Right ventricle myocardium superior (tissue), 1 donor: ENCODE data around the gene CYP4F12. TPM values are rescaled to one million over a fixed set of nuclear protein-coding genes. Genes with fewer than 3 reads are reported as not detected.

Experiments
- ATAC-seq: fragments of 200-7000 bp; cut with Tn5 transposase; one replicate; pipeline ENCODE4 v1.9.1; 2020; ENCODE audit warnings: mild to moderate bottlenecking; ENCODE audit not compliant: poor library complexity
- DNase-seq: peaks from one replicate; pipeline ENCODE4 v3.0.0-alpha.2; 2020
- intact Hi-C: fragments of 100-400 bp; cut with DNase I; formaldehyde crosslinking; loops from one replicate; pipeline ENCODE4 v1.11.2; 2022
- long read RNA-seq: library from polyadenylated mRNA; unstranded; transcript quantifications from one replicate; pipeline ENCODE4 v2.0.0, GENCODE V29; 2021
- total RNA-seq: library from RNA; stranded (reverse); fragmentation: NEBNext Ultra II Directional; extraction: Animal tissue kit (Norgen Biotek cat#: 25700); gene quantifications from one replicate; pipeline ENCODE4 v1.2.1, GENCODE V29; 2021
- donor health status: DM: no; HTN: yes; CAD: no; lungs with severe emphysema.

Gene CYP4F12
- 5.2 TPM for total RNA-seq
- long read RNA-seq, partial matches to known transcripts = 0 of 9 reads
- long read RNA-seq, other reads (novel, unspliced or antisense) = 7 of 9 reads

DNA sequence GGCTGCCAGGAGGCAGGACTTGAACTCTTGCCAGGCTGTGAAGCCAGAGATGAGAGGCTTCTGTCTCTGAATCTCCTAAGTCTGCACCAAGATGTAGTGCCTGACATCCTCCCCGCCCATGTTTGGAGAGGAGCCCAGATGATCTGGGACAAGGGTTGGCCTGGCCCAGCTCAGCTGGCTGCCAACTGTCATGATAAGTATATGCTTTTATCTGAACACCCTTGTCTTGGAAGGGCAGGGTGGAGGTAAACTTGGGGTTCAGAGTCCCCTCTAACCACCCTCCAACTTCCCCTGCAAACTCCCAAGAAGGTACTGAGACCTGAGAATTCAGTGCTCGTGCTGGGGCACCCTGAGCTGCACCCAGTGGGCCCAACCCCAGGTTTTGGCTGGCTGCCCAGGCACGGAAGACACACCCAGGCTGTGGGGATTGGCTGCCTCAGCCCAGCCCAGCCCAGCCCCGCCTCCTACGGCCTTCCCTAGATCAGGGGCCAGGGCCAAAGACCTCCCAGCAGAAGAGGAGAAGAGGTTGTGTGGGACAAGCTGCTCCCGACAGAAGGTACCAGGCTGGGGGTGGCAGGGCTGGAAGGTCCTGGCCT lies at the start of gene CYP4F12:
Gene CYP4F12, plus strand, starts transcription at position 508 of the 596 bp plus-strand sequence. CDS start 443 bp downstream, outside the sequence.
- ATAC-seq = peak; percentile 99

GRCh38 chr19:15623711-15624318 lies 49.1 kb upstream of the CYP4F12 start:
- no peak for ATAC-seq
- intact Hi-C loops = no loop called here

More for the DNA sequence above, at the start of gene CYP4F12:
- intact Hi-C loops = no loop called here
- peak; percentile 92 for DNase-seq

GRCh38 chr19:15628236-15629002 lies 44.5 kb upstream of the CYP4F12 start:
- ATAC-seq (no peak), DNase-seq (no peak)
- intact Hi-C loops = loop anchor here (5.0 kb wide), 1 partner anchor 554 kb away; no protein-coding TSS in a partner anchor

More at GRCh38 chr19:15623711-15624318, 49.1 kb upstream of the CYP4F12 start:
- DNase-seq = no peak

GRCh38 chr19:15629003-15629880 lies 43.6 kb upstream of the CYP4F12 start:
- DNase-seq (peak; percentile 89), ATAC-seq (peak; percentile 92)
- intact Hi-C loops = loop anchor here (5.0 kb wide), 1 partner anchor 553 kb away; no protein-coding TSS in a partner anchor

DNA sequence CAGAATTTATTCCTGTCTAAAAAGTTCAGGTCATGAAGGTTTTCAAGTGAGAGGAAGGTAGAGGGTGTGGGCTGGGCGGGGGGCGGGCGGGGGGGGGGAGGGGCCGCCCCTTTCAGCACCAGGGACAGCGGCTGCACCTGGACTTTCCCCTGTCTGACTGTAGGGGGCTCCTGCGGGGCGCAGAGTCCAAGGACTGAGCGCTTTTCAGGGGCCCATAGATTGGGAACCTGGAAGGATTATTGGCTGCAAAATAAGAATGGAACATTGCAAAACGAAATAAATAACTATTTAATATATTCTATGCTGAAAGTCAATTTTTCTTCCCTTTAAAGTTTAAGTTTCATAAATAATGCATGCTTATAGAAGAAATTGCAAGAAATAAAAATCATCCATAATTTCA lies 41.1 kb upstream of the CYP4F12 start:
- intact Hi-C loops = loop anchor here (5.0 to 10.0 kb wide), 2 partner anchors 180 to 233 kb away; no protein-coding TSS in a partner anchor
- DNase-seq = no peak
- no peak for ATAC-seq

- intact Hi-C loops = loop anchor here (5.0 to 10.0 kb wide), 2 partner anchors 179 to 232 kb away; no protein-coding TSS in a partner anchor
- peak; percentile 41 for ATAC-seq
Observed at GRCh38 chr19:15633082-15633835, 39.6 kb upstream of the CYP4F12 start.

DNA sequence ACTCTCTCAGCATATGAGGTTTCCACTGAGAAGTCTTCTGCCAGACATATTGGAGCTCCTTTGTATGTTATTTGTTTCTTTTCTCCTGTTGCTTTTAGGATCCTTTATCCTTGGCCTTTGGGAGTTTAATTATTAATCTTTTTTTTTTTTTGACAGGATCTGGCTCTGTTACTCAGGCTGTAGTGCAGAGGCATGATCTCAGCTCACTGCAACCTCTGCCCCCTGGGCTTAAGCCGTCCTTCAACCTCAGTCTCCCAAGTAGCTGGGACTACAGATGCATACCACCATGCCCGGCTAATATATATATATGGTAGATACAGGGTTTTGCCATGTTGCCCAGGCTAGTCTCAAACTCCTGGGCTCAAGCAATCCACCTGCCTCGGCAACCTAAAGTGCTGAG lies 38.8 kb upstream of the CYP4F12 start:
- intact Hi-C loops = loop anchor here (5.0 to 10.0 kb wide), 2 partner anchors 178 to 231 kb away; no protein-coding TSS in a partner anchor
- DNase-seq = no peak
- ATAC-seq = no peak

More at GRCh38 chr19:15633082-15633835, 39.6 kb upstream of the CYP4F12 start:
- DNase-seq = no peak

DNA sequence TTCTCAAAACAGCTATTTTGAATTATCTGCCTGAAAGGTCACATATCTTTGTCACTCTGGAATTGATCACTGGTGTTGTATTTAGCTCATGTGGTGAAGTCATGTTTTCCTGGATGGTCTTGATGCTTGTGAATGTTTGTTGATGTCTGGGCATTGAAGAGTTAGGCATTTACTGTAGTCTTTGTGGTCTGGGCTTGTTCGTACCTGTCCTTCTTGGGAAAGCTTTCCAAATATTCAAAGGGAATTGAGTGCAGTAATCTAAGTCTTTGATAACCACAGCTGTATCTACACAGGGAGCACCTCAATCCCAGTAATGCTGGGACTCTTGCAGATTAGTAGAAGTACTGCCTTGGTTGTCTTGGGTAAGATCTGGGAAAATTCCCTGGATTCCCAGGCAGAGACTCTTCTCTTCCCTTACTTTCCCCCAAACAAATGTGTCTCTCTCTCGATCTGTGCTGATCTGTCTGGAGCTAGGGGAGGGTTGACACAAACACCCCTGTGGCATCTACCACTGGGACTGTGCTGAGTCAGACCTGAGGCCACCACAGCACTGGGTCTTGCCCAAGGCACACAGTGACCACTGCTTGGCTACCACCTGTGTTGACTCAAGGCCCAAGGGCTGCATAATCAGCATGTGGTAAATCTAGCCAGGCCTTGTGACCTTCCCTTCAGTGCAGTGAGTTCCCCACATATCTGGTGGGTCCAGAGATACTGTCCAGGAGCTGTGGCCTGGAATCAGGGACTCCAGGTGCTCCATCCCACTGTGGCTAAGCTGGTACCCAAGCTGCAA lies 37.7 kb upstream of the CYP4F12 start:
- ATAC-seq (no peak), DNase-seq (no peak)
- intact Hi-C loops = loop anchor here (10.0 kb wide), 1 partner anchor 230 kb away; no protein-coding TSS in a partner anchor

GRCh38 chr19:15636026-15636425 lies 36.9 kb upstream of the CYP4F12 start:
- intact Hi-C loops = loop anchor here (10.0 kb wide), 1 partner anchor 229 kb away; no protein-coding TSS in a partner anchor
- ATAC-seq = no peak

DNA sequence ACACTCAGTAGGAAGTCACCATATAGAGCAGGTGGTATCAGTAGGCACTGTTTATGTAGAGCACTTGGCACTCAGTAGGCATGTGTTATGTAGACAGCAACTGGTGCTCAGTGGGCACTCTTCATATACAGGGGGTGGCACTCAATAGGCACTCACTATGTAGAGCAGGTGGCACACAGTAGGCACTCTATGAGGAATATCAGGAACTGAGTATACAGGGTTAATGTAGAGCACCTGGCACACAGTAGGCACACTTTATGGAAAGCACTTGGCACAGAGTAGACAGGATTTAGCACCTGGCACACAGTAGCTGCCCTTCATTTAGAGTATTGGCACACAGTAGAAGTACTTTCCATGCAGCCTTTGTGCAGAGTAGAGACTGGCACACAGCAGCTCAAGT lies 33.3 kb upstream of the CYP4F12 start:
- intact Hi-C loops = loop anchor here (10.0 kb wide), 1 partner anchor 225 kb away; no protein-coding TSS in a partner anchor

More at GRCh38 chr19:15636026-15636425, 36.9 kb upstream of the CYP4F12 start:
- no peak for DNase-seq

DNA sequence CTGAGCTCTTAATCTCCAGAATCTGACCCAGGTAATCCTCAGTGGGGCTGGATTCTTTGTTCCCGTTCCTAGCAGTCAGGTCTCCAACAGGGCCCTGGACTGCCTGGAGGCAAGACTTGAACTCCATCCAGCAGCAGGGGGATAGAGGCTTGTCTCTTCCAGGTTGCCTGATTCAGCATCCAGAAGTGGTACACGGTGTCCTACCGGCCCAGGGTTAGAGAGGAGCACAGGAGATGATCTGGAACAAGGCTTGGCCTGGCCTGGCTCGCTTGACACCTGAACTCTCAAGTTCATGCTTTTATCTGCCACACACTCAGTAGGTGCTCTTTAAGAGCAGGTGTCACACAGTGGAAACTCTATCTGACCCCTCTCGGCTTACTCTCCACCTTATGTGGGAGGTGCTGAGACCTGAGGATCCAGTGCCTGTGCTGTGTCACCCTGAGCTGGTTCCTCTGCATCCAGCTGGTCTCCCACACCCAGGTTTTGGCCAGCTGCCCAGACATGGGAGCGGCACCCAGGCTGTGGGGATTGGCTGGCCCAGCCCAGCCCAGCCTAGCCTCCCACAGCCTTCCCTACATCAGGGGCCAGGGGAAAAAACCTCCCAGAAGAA lies 32.5 kb upstream of the CYP4F12 start, which contains the start of gene CYP4F3:
Gene CYP4F3, plus strand, starts transcription at position 604 of the 610 bp plus-strand sequence. CDS start 519 bp downstream, outside the sequence.
- peak; percentile 95 for ATAC-seq
- DNase-seq = peak; percentile 87
- intact Hi-C loops = no loop called here

More for the DNA sequence above, 33.3 kb upstream of the CYP4F12 start:
- ATAC-seq (no peak), DNase-seq (no peak)

DNA sequence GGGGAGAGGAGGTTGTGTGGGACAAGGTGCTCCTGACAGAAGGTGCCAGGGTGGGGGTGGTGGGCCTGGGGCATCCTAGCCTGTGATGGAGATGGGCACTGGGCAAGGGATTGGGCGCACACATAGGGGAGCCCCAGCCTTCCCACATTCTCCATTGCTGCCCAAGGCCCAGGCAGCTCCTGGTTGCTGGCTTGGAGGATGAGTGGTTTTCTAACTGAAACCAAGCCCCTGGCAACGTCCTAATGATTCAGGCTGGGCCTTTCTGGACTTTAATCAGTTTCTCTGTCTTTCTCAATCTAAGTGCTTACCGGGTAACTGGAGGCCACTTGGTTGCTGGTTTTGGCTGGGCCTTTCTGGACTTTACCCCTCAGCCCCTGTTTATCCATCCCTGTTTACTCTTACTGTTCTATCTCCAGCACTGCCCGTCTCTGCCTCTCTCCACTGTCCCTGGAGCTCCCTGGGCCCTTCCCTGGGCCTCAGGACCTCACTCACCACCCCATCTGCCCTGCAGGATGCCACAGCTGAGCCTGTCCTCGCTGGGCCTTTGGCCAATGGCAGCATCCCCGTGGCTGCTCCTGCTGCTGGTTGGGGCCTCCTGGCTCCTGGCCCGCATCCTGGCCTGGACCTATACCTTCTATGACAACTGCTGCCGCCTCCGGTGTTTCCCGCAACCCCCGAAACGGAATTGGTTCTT lies 31.8 kb upstream of the CYP4F12 start:
- ATAC-seq = no peak
- DNase-seq = no peak
- intact Hi-C loops = no loop called here

DNA sequence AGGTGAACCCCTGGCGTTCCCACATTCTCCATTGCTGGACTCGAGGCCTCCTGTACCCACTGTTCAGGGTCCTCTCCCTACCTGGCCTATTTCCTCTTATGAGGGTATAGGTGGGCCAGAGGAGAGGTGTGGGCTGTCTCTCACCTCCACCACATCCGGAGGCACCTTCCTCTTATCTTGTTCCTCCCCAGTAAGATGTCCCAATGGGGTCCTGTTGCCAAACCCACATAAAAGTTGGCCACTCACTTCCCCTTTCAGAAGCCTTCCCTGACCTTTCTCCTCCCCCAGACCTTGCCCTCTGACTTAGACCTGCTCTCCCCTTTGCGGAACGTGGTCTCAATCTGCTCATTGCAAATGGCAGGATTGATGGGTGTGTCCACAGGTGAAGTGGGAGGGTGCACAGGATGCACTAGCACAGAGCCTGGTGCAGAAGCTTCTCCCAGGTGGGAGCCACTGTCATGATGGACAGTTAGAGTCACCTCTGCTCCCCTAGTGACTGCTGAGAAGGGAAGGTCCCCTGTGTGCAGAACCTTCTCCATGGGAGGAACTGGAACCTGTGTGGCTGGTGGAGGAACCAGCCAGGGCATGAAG lies 30.9 kb upstream of the CYP4F12 start:
- DNase-seq (no peak), ATAC-seq (no peak)
- intact Hi-C loops = no loop called here

DNA sequence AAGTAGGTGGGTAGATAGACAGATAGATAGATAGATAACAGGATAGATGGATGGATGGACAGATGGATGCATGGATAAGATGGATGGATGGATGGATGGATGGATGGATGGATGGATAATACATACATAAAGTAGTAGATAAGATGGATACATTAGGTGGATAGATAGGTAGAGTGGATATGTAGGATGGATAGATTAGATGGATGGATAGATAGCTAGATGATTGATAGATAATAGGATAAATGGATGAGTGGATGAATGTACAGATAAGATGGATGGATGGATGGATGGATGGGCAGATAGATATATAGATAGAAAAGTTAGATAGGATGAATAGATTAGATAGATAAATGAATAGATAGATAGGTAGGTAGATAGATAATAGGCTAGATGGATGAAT lies 30.1 kb upstream of the CYP4F12 start:
- intact Hi-C loops = no loop called here

DNA sequence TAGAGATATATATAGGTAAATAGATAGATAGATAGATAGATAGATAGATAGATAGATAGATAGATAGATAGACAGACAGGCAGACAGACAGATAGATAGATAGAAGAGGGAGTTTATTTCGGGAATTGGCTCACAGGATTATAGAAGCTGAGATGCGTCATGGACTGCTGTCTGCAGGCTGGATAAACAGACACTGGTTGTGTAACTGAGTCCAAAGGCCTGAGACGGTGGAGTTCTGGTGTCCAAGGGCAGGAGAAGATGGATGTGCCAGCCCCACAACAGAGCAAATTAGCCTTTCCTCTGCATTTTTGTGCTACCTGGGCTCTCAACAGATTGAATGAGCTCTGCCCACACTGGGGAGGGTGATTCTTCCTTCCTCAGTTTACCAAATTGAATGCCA lies 29.5 kb upstream of the CYP4F12 start:
- no peak for ATAC-seq
- no peak for DNase-seq
- intact Hi-C loops = no loop called here

More for the DNA sequence above, 30.1 kb upstream of the CYP4F12 start:
- no peak for DNase-seq
- ATAC-seq = no peak
